IPS DF 6.9 (cell line): ENCODE data around the gene ERH.
"Not testable (repeated sequence)": the region's sequence is repeated elsewhere in the genome, so short reads cannot be mapped to it uniquely, and the experiment has no call there.

Experiments used
- DNase-seq: peaks from one replicate; pipeline ENCODE4 v3.0.0-alpha.2; 2013; ENCODE audit warnings: low read depth, low spot score
- H3K27ac ChIP-seq: one replicate; pipeline ENCODE4 v1.5.1; 2013; ENCODE audit warnings: low read length, control low read depth
- H3K27me3 ChIP-seq: 2 replicates; pipeline ENCODE4 v1.6.1; 2013; ENCODE audit warnings: mild to moderate bottlenecking, low read length; ENCODE audit not compliant: control insufficient read depth, insufficient read depth
- H3K36me3 ChIP-seq: 2 replicates; pipeline ENCODE4 v1.6.1; 2013; ENCODE audit warnings: low read length; ENCODE audit not compliant: control insufficient read depth, insufficient read depth
- H3K4me1 ChIP-seq: 2 replicates; pipeline ENCODE4 v1.6.1; 2013; ENCODE audit warnings: low read length; ENCODE audit not compliant: control insufficient read depth, insufficient read depth
- H3K4me3 ChIP-seq: 2 replicates; pipeline ENCODE4 v1.5.1; 2013; ENCODE audit warnings: mild to moderate bottlenecking, low read length
- H3K9me3 ChIP-seq: 2 replicates; pipeline ENCODE4 v1.6.1; 2013; ENCODE audit warnings: low read length, inconsistent platforms; ENCODE audit not compliant: control insufficient read depth, insufficient read depth
- WGBS: extraction: QIAGEN DNeasy Blood & Tissue Kit; methylation state at CpG from one replicate; pipeline ENCODE4 v1.1.7; 2013; ENCODE audit warnings: mixed read lengths, missing lambda C conversion rate; ENCODE audit not compliant: insufficient read length, insufficient coverage; 5-methylcytosine and 5-hydroxymethylcytosine counted together

Gene ERH

DNA sequence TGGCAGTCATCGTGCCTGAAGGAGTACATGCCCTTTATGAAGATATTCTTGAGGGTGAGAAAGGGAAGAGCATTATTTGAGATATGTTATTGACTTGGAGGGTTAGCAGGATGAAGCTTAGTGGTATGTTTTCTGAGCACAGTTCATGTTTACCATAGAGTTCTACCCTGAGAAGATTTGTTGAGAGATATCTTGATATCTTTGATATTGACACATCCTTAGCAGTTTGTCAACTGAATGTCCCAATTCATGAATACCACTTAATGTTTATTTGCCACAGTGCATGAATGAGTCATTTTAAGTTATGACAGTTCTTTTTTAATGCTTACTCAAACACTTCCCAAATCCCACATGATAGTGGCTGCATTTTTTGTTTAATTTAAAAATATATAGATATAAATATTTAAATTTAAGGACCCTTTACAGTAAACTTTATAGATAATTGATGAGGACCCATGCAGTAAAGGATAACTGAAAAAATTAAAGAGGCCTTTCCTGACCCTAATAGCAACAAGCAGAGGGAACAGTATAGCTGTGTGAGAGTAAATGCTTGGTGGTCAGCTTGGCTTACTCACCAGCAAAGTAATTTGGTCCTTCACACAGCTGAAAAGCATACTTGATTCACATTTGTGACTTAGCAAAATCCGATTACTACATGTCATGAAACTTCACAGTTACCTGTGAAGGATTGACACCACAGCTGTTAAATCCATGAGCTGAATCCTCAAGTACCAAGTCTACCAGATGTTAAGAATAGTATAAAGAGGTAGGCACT is 26.2 kb upstream of the ERH start:
- H3K27ac ChIP-seq, result no peak overlapping the region
- peaks cover 5% of the 10 kb centered on the region; the same call in 1 of the 2 replicates for H3K36me3 ChIP-seq
- WGBS, result no CpG with 5 or more reads among the region's 2 CpGs
- no peaks in the 10 kb centered on the region for H3K27me3 ChIP-seq
- H3K4me3 ChIP-seq, result no peak overlapping the region
- DNase-seq, result no peak
- H3K9me3 ChIP-seq, result no peaks in the 10 kb centered on the region
- H3K4me1 ChIP-seq, result no peaks in the 10 kb centered on the region

DNA sequence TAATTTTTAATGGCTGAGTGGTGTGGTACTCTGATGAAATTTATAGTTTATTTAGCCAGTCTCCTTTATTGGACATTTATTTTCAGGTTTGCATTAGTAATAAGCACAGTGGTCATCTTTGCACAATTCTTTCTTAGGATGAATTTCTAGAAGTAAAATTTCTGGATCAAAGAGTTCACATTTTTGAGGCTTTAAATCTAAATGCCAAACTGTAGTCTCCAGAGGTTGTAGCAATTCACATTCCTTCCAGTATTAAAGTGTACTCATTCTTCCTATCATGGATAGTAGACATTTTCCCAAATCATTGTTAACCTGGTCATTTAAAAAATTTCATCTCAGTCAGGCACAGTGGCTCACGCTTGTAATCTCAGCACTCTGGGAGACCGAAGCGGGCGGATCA is 25.2 kb upstream of the ERH start:
- Histone ChIP-seq H3K9me3 (no peaks in the 10 kb centered on the region), H3K27ac (no peak overlapping the region), H3K27me3 (no peaks in the 10 kb centered on the region), H3K4me3 (no peak overlapping the region), H3K36me3 (peaks cover 5% of the 10 kb centered on the region; the same call in 1 of the 2 replicates), H3K4me1 (no peaks in the 10 kb centered on the region)
- WGBS, result no CpG with 5 or more reads among the region's 4 CpGs
- DNase-seq, result no peak

DNA sequence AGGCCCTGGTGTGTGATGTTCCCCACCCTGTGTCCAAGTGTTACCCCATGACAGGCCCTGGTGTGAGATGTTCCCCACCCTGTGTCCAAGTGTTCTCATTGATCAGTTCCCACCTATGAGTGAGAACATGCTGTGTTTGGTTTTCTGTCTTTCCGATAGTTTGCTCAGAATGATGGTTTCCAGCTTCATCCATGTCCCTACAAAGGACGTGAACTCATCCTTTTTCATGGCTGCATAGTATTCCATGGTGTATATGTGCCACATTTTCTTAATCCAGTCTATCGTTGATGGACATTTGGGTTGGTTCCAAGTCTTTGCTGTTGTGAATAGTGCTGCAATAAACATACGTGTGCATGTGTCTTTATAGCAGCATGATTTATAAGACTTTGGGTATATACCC is 18.0 kb upstream of the ERH start:
- H3K36me3 ChIP-seq, H3K4me3 ChIP-seq, H3K27me3 ChIP-seq, DNase-seq, H3K27ac ChIP-seq, H3K4me1 ChIP-seq, H3K9me3 ChIP-seq: not testable (repeated sequence)
- WGBS, result no CpG with 5 or more reads among the region's 4 CpGs

DNA sequence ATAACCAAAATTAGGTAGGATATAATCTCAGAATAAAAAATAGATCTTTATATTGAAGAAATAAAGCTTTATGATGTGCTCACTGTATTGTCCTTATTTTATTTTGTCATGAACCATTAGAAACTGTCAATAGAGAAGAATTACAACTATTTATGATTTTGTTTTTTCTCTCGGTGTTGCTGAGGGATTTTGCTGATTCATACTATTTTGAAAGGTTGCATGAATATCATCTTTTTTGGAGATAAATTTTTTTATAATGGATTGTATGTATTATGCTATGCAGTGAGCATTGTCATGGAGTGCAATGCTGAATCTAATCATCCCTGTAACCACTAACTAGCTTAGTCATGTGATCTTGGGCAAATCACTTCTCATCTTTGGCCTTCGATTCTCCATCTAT is 15.4 kb upstream of the ERH start:
- H3K36me3 ChIP-seq, result no peaks in the 10 kb centered on the region
- H3K4me1 ChIP-seq, result no peaks in the 10 kb centered on the region
- no peak overlapping the region for H3K4me3 ChIP-seq
- DNase-seq, result no peak
- H3K27ac ChIP-seq, result no peak overlapping the region
- no peaks in the 10 kb centered on the region for H3K9me3 ChIP-seq
- no peaks in the 10 kb centered on the region for H3K27me3 ChIP-seq
- no CpG with 5 or more reads among the region's 2 CpGs for WGBS

DNA sequence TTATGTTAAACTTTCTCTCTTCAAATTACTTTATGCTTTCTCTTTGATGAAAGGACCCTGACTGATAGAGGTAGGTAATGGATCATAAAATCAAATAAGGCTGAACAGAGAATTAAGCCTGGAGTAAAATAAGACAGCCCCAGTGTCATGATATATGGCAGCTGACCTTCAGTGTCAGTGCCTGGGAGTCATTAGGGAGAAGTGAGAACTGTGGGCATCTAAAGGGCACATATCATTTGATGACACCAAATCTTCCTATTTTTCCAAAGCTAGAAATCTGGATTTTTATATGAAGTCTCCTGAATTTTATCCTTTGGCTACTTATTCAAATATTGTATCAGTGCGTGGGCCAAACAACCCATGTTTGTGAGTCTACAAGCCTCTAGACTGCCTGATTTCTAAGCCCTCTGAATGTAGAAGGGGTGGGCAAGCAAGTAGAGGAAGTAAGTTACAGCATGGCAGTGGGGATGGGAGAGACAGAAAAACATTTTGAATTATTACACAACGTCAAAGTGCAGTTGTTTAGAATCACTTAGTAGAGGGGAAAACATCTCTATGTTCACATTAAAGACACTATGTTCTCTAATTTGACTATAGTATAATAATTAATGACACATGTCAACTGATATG is 10.3 kb upstream of the ERH start:
- no CpG with 5 or more reads among the region's 2 CpGs for WGBS
- H3K4me3 ChIP-seq, result no peak overlapping the region
- H3K27ac ChIP-seq, result no peak overlapping the region
- no peaks in the 10 kb centered on the region for H3K27me3 ChIP-seq
- H3K36me3 ChIP-seq, result no peaks in the 10 kb centered on the region
- no peak for DNase-seq
- no peaks in the 10 kb centered on the region for H3K9me3 ChIP-seq
- H3K4me1 ChIP-seq, result no peaks in the 10 kb centered on the region

DNA sequence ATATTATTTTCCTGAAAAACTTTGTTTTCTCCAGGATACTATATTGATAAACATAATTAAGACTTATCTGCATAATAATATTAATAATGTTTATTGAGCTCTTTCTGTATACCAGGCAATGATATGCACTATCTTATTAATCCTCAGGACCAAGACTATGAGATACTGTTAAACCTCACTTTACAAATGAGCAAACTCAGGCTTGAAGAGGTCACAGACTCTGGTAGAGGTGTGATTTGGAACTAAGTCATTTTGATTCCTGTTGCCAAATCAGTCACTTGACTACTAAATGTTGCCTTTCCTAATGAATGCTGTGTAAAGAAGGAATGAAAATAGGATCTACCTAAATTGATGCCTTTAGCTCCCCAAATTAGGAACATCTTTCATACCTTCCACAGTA is 7.7 kb upstream of the ERH start:
- Histone ChIP-seq H3K27me3 (no peaks in the 10 kb centered on the region), H3K36me3 (no peaks in the 10 kb centered on the region), H3K4me1 (no peaks in the 10 kb centered on the region), H3K27ac (no peak overlapping the region), H3K4me3 (no peak overlapping the region), H3K9me3 (no peaks in the 10 kb centered on the region)
- no peak for DNase-seq

DNA sequence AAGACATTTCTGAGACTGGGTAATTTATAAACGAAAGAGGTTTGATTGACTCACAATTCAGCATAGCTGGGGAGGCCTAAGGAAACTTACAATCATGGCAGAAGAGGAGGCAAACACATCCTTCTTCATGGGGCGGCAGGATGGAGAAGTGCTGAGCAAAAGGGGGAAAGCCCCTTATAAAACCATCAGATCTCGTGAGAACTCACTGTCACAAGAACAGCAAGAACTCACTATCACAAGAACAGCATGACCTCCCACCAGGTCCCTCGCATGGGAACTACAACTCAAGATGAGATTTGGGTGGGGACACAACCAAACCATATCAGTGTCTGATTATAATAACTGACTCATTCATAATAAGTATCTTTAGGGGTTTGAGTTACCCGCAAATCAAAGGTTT is 6.8 kb upstream of the ERH start:
- Histone ChIP-seq H3K36me3 (no peaks in the 10 kb centered on the region), H3K27ac (no peak overlapping the region), H3K27me3 (no peaks in the 10 kb centered on the region), H3K4me1 (no peaks in the 10 kb centered on the region), H3K4me3 (no peak overlapping the region), H3K9me3 (no peaks in the 10 kb centered on the region)
- DNase-seq, result no peak
- WGBS, result no CpG with 5 or more reads among the region's 5 CpGs

DNA sequence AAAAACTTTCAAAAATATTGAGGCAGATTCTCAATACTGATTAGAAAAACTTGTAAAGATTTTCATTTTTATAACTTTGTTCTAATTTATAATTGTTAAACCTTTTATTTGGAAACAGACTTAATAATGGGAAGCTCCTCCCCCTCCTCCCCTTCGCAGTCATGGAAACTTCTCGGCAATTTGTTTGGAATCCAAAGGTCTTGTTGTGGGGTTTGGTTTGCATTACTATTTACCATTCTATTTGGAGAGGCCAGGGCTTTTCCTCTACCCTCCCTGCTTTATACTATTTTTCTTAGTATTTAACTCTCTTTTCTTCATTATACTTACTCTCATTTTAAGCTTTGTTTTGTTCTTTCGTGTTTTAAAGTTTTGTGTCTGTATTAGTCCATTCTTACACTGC is 6.4 kb upstream of the ERH start:
- no peak for DNase-seq
- no CpG with 5 or more reads among the region's 3 CpGs for WGBS
- H3K36me3 ChIP-seq, result no peaks in the 10 kb centered on the region

DNA sequence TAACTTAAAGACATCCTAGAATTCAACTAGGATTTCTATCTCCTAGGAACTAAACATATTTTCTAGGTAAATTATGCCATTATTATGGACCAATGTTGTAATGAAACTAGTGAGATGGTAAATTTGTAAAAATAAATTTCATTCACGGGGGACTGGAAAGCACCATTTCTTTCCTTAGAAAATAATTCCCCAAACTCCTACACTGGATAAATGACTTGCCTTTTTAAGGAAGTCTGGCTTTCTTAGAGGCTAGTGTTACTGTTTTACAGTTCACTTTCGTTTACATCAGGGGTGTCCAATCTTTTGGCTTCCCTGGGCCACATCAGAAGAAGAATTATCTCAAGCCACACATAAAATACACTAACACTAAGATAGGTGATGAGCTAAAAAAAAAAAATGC is 3.7 kb upstream of the ERH start:
- Histone ChIP-seq H3K4me1 (no peaks in the 10 kb centered on the region), H3K4me3 (no peak overlapping the region), H3K9me3 (no peaks in the 10 kb centered on the region), H3K27me3 (no peaks in the 10 kb centered on the region), H3K36me3 (no peaks in the 10 kb centered on the region), H3K27ac (no peak overlapping the region)
- no peak for DNase-seq
- no CpG with 5 or more reads among the region's 2 CpGs for WGBS

More for the DNA sequence above, 6.4 kb upstream of the ERH start:
- no peaks in the 10 kb centered on the region for H3K27me3 ChIP-seq
- no peak overlapping the region for H3K27ac ChIP-seq
- no peaks in the 10 kb centered on the region for H3K9me3 ChIP-seq
- no peak overlapping the region for H3K4me3 ChIP-seq
- no peaks in the 10 kb centered on the region for H3K4me1 ChIP-seq

DNA sequence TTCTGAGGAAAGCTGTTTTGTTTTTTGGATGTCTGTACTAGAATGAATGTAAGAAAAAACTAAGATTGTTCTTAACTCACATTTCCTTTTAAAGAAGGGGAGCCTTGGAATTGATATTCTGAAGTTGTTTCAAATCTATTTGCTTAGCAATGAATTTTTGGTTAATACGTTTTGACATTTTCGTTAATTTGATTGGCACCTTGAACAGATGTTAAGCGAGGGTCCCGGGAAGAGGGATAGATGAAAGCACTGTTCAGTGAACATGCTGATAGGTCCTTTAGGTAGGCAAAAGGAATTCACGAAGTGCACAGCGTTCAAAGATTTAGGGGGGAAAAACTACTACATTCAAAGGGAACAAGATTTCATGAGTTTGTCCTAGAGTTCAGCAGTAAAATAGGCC is 2.1 kb upstream of the ERH start:
- Histone ChIP-seq H3K4me3 (no peak overlapping the region), H3K4me1 (no peaks in the 10 kb centered on the region), H3K9me3 (no peaks in the 10 kb centered on the region), H3K27me3 (no peaks in the 10 kb centered on the region), H3K27ac (no peak overlapping the region), H3K36me3 (no peaks in the 10 kb centered on the region)
- no peak for DNase-seq
- WGBS, result 100% methylated on average over 2 of the region's 6 CpGs

DNA sequence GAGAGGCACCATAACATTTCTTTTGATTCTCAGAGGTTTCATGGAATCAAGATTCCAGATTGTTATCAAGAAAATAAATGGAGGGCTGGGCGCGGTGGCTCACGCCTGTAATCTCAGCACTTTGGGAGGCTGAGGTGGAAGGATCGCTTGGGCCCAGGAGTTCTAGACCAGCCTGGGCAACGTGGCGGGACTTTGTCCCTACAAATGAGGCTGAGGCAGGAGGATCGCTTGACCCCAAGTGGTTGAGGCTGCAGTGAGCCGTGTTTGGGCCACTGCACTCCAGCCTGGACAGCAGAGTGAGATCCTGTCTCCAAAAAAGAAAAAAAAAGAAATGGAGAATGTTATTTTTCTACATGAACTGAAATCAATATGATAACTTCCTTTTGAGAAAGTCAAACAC is 1.7 kb upstream of the ERH start:
- Histone ChIP-seq H3K27me3 (no peaks in the 10 kb centered on the region), H3K4me1 (no peaks in the 10 kb centered on the region), H3K9me3 (no peaks in the 10 kb centered on the region), H3K36me3 (0 out of 2 replicates have a peak, but pooled peaks cover 2% of the 10 kb centered on the region), H3K4me3 (no peak overlapping the region), H3K27ac (no peak overlapping the region)
- no peak for DNase-seq
- WGBS, result no CpG with 5 or more reads among the region's 8 CpGs
